ENCODE measurements around the gene MMD2.

Gene MMD2

GRCh38 chr7:4866528-4867496, 92.2 kb downstream of the MMD2 start:
- no peak for DNase-seq

- DNase-seq = no peak
These were observed 96.8 kb downstream of the MMD2 start for GRCh38 chr7:4862156-4862555.

GRCh38 chr7:4861673-4862072, 97.3 kb downstream of the MMD2 start, which contains the start of gene PAPOLB:
PAPOLB (minus strand) TSS chr7:4862030; CDS start chr7:4861810, 220 bp downstream.
- no peak for DNase-seq

DNA sequence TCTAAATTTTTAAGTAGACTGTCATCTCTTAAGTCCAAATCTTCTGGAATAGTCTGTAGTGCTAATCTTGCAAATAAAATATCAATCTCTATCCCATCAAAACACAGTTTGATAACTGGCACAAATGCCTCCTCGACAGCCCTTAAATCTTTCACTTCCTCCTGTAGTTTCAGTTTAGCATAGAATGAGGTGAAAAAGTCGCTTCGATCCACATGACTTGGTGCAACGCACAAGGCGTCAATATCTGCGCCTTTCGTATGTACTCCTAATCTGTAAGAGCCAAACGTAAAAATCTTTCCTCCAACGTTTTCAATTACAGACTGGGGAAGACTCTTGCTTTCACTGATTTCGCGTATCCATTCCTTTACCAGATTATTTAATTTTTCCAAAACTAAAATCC, 97.8 kb downstream of the MMD2 start:
- no peak for DNase-seq

DNA sequence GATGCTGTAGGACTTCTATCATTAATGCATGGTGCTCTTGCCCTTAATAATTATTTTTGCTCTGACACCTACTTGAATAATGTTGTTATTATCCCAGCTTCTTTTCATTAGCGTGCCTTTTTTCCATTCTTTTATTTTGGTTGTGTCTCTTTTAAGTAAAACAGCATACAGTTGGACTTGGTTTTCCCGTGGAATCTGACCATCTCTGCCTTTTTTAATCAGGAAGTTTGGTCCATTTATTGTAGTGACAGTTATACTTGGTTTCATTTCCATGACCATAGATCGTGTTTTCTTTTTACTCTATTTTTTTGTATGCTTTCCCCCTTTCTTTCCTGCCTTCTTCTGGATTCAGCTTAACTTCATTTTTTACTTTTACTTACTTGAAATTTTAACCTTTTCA, 101.8 kb downstream of the MMD2 start:
- DNase-seq = no peak

- no peak for DNase-seq
These were observed 102.5 kb downstream of the MMD2 start for GRCh38 chr7:4856336-4857057.

All from stimulated activated CD4-positive, alpha-beta T cell treated with anti-CD3 and anti-CD28 coated beads, Interleukin-4, amount 100 ng/mL, for 4 hours (primary cell).